Measurements from ENCODE around the gene ANKRA2. TPM values are rescaled to one million over a fixed set of nuclear protein-coding genes. Genes with fewer than 3 reads are reported as not detected.

Gene ANKRA2, protein sequence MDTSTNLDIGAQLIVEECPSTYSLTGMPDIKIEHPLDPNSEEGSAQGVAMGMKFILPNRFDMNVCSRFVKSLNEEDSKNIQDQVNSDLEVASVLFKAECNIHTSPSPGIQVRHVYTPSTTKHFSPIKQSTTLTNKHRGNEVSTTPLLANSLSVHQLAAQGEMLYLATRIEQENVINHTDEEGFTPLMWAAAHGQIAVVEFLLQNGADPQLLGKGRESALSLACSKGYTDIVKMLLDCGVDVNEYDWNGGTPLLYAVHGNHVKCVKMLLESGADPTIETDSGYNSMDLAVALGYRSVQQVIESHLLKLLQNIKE
- 5.8 and 10.8 TPM in 2 replicates for total RNA-seq

DNA sequence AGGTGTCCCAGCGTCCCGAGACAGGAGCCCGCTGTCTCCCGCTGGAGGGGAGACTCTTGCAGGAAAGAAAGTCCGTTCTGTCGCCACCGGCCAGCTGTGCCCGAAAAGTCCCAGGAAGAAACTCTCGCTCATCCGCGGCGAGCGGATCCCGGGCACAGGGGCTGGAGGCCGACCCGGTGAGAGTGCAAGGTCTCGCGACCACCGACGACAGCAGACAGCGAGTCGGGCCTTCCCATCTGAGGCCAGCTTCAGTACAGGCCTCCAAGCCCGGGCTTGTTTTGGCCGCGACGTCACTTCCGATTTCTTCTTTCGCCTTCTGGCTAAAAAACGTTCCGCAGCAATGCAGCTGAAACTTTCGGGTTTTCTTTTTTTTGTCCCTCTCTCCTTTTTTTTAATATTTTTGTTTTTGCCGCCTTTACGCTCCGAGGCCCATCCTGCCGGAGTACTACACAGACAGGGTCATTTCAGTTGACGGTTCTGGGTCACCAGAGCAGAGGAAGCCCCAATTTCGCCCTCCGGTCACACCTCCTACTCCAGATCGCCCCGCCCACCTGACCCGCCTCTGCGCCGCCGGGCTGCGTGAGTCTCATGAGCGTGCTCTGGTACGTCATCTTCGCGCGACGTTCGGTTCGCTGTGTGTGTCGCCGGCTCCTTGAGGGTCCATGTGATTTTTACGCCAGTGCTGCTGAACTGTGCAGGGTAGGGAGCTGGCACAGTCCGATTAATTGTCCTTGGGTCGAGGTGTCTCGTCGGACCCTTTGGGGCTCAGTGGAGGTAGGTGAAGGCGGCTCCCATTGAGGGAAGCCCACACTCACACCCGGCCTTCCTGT, at the start of gene ANKRA2, which contains the start of gene UTP15:
ANKRA2 (minus strand) TSS at position 501 of the 830 bp plus-strand sequence. CDS start 2,758 bp downstream, outside the sequence.
UTP15 (plus strand) TSS at position 605 of the 830 bp plus-strand sequence. CDS start 1,602 bp downstream, outside the sequence.
- H3K4me3 ChIP-seq (ENCODE audit: low read depth, low read length): peak within 1 kb of the TSS; percentile 90
- peak; percentile 76 for DNase-seq (ENCODE audit: low read depth)
- TF ChIP-seq, protein P1, sequence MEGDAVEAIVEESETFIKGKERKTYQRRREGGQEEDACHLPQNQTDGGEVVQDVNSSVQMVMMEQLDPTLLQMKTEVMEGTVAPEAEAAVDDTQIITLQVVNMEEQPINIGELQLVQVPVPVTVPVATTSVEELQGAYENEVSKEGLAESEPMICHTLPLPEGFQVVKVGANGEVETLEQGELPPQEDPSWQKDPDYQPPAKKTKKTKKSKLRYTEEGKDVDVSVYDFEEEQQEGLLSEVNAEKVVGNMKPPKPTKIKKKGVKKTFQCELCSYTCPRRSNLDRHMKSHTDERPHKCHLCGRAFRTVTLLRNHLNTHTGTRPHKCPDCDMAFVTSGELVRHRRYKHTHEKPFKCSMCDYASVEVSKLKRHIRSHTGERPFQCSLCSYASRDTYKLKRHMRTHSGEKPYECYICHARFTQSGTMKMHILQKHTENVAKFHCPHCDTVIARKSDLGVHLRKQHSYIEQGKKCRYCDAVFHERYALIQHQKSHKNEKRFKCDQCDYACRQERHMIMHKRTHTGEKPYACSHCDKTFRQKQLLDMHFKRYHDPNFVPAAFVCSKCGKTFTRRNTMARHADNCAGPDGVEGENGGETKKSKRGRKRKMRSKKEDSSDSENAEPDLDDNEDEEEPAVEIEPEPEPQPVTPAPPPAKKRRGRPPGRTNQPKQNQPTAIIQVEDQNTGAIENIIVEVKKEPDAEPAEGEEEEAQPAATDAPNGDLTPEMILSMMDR (conservative IDR thresholded peaks at IDR 0.05; ENCODE audit: low read depth, low read length): no peak

DNA sequence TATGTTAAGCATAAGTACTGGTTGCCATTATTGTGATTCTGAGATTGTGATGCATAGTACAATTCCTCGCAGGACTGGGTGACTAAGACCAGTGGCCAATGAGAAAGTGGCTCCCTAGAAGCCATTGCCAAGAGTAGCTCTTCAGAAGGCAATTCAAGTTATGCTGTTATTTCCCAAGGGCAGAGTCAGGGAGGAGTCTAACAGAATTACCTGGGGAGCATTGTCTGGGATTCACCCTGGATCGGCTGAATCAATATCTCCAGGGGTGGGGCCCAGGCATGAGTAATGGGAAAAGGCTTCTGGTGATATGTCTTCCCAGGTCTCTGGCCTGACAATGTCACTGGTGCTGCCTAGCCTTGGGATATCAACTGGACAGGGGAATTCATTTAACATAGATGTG, 49.6 kb upstream of the ANKRA2 start:
- TF ChIP-seq, protein P1 (conservative IDR thresholded peaks at IDR 0.05; ENCODE audit: low read depth, low read length): no peak
- no peak overlapping the region for H3K4me3 ChIP-seq (ENCODE audit: low read depth, low read length)
- DNase-seq (ENCODE audit: low read depth): no peak

DNA sequence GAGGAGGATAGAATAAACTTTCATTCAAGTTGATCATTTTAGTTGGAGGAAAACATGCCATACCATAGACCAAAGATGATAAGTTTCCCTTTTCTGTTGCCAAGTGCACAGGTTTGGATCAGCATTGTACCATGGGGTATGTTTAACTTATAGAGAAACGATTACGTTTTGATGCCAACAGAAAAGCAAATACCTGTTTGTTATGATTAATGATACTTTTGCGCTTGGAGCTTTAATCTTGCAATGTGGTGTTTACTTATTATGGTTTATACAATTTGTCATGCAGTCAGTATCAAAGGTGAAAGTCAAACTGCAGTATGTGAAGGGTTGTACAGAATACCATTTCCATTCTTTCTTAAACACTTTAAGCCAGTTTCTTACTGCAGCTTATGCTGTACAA, 47.4 kb upstream of the ANKRA2 start:
- DNase-seq (ENCODE audit: low read depth): no peak
- TF ChIP-seq, protein P1 (conservative IDR thresholded peaks at IDR 0.05; ENCODE audit: low read depth, low read length): no peak
- H3K4me3 ChIP-seq (ENCODE audit: low read depth, low read length): no peak overlapping the region

DNA sequence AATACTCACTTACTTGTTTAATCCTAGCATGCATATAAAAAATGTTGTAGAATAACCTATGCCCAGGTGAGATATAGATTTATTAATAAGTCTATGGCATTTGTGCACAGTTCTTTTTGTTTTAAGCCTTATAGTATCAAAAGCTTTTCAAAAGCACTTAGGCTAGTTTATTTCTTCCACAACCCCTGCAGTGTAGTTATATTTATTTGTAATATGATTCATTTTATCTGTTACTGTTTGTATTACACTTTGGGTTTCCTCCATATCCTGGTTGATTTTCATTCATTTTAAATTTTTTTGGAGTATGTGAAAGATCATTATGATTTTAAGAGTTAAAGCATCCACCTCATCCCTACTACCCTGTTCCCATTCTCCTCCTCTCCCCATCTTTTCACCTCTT, 41.8 kb upstream of the ANKRA2 start:
- H3K4me3 ChIP-seq (ENCODE audit: low read depth, low read length): no peak overlapping the region
- TF ChIP-seq, protein P1 (conservative IDR thresholded peaks at IDR 0.05; ENCODE audit: low read depth, low read length): no peak
- no peak for DNase-seq (ENCODE audit: low read depth)

DNA sequence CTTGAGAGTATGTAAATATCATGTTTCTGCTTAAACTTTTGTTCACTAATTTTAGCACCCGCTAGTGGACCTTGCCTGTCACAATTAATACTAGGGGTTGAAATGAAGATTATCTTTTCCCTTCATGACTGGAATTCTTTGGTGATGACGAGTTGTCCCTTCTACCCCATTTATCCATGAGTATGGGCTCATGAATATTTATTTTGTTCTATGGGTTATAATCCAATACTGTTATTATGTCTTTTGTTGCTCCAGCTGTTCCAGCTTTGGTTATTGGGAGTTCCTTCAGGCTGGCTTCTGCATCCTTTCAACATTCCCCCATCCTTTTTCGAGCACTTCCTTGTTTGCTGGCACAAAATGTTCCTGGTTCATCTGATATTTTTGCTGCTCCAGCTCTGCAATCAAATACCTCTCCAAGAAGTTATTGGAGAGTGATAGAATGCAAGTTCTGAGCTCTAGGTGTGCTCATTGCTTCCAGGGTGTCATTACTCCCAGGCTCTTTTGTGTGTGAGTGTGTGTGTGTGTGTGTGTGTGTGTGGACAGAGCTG, 40.8 kb upstream of the ANKRA2 start:
- TF ChIP-seq, protein P1 (conservative IDR thresholded peaks at IDR 0.05; ENCODE audit: low read depth, low read length): no peak
- no peak overlapping the region for H3K4me3 ChIP-seq (ENCODE audit: low read depth, low read length)
- no peak for DNase-seq (ENCODE audit: low read depth)

DNA sequence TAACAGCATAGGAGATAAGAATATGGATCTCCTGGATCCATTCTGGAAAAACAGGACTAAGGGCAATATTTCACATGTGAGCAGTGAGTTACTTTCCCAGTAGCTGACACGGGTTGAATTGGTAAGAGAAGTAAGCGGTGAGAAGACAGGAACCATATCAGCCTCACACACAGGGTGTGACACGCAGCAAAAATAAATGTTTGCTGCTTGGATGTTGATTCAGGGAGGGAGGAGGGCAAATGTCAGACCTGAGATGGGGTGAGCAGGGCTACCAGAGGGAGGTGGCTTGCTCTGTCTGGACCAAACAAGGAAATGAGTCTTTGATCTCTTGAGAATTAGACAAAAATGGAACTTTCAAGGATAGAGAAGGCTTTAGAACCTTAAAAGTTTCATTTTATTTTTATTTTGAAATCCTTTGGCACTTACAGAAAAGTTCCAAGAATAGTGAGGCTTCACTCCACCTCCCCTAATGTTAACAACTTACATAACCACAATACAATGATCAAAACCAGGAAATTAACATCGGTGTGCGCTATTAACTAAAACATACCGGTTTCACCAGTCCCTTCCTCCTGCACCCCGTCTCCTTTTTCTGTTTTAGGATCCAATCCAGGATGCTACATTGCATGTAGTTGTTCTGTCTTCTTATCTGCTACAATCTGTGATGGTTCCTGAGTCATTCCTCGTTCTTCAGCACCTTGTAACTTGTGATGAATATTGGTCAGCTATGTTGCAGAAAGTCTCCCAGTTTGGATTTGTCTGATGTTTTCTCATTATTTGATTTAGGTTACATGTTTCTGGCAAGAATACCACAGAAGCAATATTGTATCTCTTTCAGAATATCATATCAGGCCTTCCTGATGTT, 40.0 kb upstream of the ANKRA2 start:
- TF ChIP-seq, protein P1 (conservative IDR thresholded peaks at IDR 0.05; ENCODE audit: low read depth, low read length): no peak
- no peak for DNase-seq (ENCODE audit: low read depth)
- H3K4me3 ChIP-seq (ENCODE audit: low read depth, low read length): no peak overlapping the region
